GM12864 (cell line): ENCODE measurements around the gene PRKRA.
"Not testable (repeated sequence)": the region's sequence is repeated elsewhere in the genome, so short reads cannot be mapped to it uniquely, and the experiment has no call there.

Experiments used
- DNase-seq: peaks from one replicate; pipeline ENCODE4 v3.0.0-alpha.2; 2011; ENCODE audit warnings: low read depth
- H3K4me3 ChIP-seq: 2 replicates; pipeline ENCODE4 v1.5.1; 2011; ENCODE audit warnings: mild to moderate bottlenecking, low read depth, low read length, control low read depth
- CTCF ChIP-seq: IDR thresholded peaks from 2 replicates; pipeline ENCODE4 v1.5.1; 2011; ENCODE audit warnings: low read depth, mild to moderate bottlenecking, moderate library complexity, low read length, control low read depth, inconsistent platforms; ENCODE audit errors: missing control alignments

PRKRA gene

GRCh38 chr2:178415979-178416378 is 35.0 kb downstream of the PRKRA start:
- H3K4me3 ChIP-seq, result no peak overlapping the region
- TF ChIP-seq CTCF, result no peak
- no peak for DNase-seq

DNA sequence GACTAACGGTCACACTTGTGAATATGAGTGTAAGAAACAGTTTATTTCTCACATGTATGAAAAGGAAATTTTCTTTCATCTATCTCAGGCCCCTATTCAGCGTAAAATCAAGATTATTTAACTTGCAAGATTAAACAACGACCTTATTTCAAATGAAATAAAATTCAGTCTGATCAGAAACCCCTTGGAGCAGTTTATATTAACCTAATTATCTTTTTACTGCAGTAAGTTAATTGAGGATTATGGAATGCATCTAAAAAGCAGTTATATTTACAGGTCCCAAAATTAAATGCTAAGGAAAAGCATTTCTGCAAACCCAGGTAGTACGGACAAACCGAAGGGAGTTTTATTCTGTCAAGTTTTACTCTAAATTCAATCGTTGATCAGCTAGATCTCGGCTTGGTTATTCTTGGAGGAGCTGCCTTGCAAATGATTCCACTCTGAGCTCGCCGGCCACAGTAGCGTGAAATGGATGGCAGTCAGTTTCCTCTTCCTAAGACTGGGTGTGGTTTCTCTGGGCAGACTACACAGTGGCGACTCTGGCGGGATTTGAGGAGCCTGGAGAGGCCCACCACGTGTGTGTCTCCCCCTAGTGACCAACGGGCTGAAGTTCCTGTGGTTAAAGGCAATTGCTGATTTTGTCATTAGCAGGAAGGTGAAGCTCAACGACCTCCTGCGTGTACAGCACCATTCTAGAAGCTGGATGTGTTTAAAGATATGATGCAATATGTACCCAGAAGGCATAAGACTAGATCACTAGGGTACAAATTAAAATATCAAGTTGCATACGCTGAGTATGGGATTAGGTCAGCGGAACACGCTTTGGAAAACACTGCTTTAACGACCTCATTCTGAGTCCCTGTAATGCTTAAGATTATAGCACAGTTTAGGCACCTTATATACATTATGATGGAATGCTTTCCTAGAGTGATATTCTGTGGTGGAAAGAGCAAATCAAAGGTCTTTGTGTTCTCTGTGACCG is 36.4 kb downstream of the PRKRA start:
- DNase-seq, result peak; percentile 92
- peak; percentile 95 for TF ChIP-seq CTCF
- peak overlapping the region; percentile 66 for H3K4me3 ChIP-seq

DNA sequence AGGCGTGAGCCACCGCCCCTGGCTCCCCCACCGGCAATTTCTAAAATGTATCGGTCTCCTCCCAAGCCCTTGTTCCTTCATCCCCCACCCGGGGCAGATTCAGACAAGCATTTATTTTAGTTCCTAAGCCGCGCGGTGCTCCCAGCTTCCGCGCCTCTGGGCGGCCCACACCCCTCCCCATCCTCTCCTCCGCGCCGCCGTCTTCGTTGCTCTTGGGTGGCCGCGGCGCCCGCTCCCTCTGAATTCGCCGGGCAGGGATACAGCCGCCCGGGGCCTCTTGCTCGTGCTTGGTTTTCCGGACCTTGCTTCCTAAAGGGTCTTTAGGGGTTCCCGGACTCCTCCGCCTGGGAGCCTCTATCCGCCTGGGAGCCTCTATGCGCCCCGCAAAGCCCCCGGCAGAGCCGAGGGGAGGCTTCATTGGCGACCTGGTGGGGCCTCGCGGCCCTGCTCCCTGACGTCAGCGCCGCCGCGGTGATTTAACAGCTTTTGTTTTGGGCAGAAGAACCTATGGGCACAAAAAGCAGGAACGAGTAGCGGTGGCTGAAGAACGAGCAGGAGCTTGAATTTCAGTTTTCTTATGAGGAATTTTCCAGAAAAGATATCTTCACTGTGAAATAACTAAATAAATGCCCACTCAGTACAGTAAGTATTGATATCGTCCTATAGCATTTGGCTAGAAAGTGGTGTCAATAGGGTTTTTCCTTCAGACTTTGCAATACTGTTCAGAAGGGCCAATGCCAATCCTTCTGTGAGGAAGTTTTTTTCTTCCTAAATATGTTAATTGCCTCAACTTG is 37.3 kb downstream of the PRKRA start:
- TF ChIP-seq CTCF, result no peak
- DNase-seq, result peak; percentile 44
- peak overlapping the region; percentile 66 for H3K4me3 ChIP-seq

DNA sequence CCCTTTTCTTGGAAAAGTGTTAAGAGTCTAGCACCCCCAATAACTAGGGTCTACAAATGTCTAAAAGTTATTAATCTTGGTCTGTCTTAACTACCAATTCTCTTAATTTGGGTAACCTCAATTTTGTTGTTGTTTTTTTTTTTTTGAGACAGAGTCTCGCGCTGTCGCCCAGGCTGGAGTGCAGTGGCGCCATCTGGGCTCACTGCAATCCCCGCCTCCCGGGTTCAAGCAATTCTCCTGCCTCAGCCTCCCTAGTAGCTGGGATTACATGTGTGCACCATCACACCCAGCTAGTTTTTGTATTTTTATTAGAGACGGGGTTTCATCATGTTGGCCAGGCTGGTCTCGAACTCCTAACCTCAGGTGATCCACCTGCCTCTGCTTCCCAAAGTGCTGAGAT is 38.5 kb downstream of the PRKRA start:
- not testable (repeated sequence) for H3K4me3 ChIP-seq, DNase-seq

DNA sequence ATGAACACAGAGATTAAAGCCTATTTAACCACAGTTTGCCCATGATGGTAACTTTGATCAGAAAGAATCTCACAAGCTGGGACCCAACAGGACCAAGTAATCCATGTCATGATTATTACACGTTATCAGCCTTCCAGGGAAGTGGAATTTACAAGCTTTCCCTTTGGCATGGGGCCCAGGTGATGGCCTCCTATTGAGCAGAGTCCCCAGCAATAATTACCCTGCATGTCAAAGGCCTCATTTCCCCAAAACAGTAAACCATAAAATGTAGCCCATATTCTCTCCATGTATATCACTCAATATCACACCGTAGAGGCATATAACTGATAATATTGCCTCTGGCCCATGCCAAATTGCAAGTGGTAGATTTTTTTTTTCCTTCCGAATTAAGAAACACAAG is 38.9 kb downstream of the PRKRA start:
- DNase-seq, result no peak
- no peak for TF ChIP-seq CTCF
- H3K4me3 ChIP-seq, result no peak overlapping the region

GRCh38 chr2:178409261-178409660 is 41.7 kb downstream of the PRKRA start:
- TF ChIP-seq CTCF, result no peak
- DNase-seq, result no peak
- H3K4me3 ChIP-seq, result no peak overlapping the region

- DNase-seq, result peak; percentile 87
- no peak for TF ChIP-seq CTCF
- no peak overlapping the region for H3K4me3 ChIP-seq
Measured at GRCh38 chr2:178404368-178404767, 46.6 kb downstream of the PRKRA start.
